IPS DF 4.7 (cell line): ENCODE results near the gene FBXW5.

Source experiments
- DNase-seq: peaks from one replicate; pipeline ENCODE4 v3.0.0-alpha.2; 2013; ENCODE audit warnings: low spot score; ENCODE audit errors: extremely low read depth

FBXW5 gene

DNA sequence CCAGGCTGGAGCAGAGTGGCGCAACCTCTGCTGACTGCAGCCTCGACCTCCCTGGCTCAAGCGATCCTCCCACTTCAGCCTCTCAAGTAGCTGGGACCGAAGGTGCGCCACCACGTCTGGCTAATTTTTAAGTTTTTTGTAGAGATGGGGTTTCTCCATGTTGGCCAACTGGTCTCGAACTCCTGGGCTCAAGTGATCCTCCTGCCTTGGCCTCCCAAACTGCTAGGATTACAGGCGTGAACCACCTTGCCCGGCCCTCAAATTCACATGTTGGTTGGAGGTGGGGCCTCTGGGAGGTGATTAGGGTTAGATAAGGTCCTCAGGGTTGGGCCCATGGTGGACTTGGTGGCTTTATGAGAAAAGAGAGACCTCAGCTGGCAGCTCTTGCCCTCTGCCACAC lies 17.6 kb upstream of the FBXW5 start:
- no peak for DNase-seq

DNA sequence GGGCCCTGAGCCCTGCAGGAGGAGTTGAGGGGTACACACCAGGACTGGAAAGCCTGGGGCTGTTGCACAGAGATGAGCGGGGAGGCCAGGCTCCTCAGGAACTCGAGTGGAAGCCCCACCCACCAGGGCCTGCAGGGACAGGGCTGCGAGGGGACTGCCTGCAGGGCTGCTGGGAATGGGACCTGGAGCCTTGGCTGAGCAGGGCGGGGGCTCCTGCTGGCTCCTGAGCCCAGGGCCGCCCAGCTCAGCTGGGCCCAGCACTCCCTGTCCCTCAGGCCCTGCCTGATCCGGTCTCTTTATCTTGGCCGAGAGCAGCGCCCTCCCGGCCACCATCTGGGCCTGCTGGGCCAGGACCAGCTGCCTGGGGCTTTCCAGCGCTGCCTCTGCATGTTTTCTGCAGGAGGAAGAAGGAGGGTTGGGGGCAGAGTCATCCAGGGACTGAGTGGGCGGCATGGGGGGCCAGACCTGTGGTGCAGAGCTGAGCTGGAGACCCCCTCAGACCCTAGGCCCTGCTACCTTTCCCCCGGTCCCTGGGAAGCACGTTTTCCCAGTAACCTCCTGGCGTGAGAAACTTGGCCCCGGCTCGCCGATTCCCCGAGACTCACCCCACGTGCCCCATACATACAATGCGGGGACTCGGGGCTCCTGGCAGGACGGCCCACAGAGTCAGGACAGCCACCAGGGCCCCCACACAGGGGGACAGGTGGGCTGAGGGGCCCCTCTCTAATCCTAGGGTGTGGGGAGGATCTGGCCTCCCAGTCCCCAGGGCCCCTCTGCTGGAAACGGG lies 16.9 kb upstream of the FBXW5 start:
- DNase-seq: no peak

DNA sequence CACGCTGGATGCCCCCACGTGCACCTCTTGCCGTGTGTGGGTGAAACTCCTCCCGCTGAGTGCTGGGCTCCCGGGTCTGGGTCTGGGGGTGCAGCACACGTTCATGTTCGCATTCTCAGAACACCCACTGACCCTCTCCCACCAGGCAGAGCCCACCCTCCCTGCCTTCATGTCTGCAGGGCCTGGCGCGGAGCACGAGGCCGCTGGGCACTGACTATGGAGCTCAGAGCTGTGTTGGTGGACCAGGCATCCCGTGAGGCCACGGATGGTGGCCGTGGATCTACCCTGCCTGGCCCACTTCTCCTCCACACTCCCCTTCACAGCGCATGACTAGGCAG lies 16.4 kb upstream of the FBXW5 start:
- no peak for DNase-seq

DNA sequence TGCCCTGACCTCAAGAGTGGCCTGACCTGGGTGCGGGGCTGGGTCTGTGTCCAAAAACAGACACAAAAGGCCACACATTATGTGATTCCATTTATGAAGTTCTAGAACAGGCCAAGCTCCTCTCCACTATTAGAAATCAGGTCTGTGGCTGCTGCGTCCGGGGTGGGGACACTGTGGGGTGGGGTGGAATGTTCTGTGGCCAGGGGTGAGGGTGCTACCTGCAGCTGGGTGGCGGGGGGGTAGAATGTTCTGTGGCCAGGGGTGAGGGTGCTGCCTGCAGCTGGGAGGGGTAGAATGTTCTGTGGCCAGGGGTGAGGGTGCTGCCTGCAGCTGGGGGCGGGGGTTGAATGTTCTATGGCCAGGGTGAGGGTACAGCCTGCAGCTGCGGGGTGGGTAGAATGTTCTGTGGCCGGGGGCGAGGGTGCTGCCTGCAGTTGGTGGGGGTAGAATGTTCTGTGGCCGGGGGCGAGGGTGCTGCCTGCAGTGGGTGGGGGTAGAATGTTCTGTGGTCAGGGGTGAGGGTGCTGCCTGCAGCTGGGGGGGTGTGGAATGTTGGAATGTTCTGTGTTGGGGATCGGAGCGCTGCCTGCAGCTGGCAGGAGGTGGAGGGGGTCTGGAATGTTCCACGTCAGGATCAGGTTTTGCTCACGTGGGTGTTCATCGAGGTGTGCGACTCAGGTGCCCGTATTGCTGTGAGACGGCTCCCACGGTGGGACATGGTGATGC lies 15.8 kb upstream of the FBXW5 start:
- DNase-seq: no peak

DNA sequence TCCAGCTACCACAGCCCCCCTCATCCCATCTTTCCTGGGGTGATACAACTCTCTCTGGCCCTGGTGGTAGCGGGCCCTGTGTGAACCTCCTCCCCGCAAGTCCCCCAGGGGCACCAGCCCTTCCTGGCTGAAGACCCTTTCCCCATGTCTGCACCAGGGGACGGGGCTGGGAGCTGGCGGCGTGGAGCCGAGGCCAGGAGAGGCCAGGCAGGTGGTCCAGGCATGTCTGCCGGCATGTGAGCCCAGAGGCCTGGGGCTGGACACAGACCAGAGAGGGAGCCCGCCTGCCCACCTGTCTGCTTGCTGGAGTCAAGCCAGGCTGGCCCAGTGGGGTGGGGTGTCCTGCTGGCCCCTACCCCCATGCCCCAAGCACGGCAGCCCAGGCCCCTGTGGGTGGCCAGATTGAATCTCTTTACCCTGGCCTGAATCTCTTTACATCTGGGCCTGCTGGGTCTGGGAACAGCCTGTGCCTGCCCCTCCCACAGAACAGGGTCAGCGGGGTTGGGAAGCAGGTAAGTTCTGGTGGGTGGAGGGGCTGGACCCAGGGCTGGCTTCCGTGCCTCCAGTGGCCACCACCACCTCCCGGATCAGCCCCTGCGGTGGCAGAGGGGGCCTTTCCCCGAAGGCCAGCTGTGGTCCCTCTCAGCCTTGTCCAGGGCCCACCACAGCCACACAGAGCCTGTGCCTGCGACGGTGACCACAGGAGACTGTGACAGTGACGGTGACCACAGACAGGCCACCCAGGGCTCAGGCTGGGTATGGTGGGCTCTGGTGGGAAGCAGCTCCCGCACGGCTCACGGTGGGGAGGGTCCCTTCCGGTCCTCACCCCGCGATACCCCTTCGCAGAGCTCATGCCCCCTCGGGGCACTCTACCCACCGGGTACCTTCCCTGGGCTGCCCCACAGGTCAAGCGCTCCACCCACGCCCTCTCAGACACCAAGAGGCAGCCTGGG lies 14.6 kb upstream of the FBXW5 start:
- DNase-seq: no peak

DNA sequence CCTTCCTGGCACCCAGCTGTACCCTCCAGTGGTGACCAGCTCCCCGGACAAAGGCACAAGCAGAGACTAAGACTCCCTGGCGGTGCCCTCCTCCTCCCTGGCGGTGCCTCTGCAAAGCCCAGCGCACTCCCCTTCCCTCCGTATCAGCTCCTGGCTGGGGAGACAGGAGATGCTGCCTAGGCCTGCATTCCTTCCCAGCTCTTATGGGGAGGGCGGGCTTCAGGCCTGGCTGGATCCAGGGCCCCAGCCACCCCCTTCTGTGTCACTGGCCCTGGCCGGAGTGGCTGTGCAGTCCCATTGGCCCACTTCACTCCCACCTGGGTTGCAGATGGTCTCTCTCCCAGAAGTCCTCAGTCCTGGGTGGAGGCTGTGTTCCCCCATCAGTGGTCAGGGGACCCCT lies 13.9 kb upstream of the FBXW5 start:
- no peak for DNase-seq

DNA sequence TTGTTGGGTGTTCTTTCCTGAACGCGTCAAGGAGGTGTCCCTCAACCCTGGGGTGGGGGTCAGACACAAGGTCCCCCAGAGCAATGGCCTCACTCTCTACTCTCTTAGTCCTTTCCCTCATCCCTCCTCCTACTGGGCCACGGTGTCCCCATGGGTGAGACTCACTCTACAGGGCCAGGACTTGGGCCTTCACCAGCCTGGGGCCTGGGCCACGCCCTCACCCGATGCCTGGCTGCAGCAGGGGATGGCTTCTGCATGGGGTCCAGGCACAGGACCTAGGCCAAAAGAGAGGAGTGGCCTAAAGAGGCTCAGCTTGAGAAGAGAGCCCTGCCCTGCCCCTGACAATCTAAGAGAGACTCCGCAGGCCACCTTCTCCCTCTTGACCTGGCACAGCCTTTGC lies 13.4 kb upstream of the FBXW5 start:
- DNase-seq: no peak

DNA sequence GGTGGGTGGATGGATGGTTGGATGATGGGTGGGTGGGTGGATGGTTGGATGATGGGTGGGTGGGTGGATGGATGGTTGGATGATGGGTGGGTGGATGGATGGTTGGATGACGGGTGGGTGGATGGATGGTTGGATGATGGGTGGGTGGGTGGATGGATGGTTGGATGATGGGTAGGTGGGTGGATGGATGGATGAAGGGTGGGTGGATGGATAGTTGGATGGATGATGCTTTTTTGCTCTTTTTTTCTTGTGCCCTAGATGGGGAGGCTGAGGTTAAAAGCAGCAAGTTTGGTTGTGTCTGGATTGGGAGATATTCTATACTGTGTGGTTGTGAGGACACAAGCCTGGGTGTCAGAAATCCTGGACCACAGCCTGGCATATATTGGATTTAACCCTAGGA lies 12.9 kb upstream of the FBXW5 start:
- DNase-seq: no peak

DNA sequence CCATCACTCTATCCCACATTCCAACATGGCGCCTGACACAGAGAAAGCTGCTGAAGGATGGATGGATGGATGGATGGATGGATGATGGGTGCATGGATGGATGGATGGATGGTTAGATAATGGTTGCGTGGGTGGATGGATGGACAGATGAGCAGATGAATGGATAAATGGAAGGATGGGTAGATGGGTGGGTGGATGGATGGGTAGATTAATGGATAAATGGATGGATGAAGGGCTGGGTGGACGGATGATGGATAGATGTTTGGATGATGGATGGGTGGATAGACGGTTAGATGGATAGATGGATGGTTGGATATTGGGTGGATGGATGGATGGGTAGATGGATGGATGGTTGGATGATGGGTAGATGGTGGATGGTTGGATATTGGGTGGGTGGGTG lies 12.1 kb upstream of the FBXW5 start:
- no peak for DNase-seq

DNA sequence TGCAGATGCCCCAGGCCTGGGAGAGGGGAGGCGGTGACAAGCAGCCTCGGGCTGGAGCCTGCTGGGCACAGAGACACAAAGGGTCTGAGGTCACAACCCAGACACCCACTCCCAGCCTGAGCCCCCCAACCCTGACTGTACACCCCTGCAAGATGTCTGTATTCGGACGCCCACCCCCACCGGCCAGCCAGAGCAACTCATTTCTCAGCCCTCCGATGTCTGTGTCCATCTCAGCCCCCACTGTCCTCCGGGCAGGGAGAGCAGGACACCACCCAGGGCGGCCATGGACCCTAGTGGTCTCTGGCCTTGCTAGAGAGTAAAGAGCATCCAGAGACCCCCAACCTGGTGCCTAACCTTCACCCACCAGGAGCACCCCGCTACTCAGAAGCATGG lies 11.4 kb upstream of the FBXW5 start:
- no peak for DNase-seq

DNA sequence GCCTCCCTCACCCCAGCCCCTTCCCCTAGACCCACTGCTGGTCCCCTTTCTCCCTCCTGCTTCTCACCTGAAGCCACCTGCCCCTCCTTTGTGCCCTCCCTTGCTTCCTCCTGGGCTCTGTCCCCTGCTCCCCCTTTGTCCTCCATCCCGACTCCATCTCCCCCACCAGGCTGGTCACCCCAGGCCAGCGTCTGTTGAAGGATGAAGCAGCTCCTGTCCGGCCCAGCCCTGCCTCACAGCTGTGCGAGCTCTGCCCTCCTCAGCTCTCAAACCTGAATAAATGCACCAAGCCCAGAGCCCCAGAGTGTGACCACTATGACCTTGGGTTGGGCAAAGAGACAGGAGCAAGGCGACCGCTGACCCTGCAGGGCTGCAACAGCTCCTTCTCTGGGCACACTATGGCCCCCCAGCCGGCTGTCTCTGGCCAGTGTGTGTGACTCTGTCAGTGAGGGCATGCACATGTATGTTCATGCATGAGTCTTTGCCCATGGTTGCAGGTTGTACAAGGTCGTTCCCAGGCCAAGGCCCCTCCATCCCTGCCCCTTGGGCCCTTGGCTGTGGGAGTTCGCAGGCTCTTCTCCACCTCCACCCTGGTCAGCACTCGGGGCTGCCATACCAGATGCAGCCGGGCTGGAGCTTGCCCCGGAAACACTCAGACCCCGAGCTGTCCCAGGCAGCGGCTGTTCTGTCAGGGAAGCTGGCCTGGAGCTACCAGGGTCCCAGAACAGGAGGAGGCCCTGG lies 10.8 kb upstream of the FBXW5 start:
- no peak for DNase-seq

DNA sequence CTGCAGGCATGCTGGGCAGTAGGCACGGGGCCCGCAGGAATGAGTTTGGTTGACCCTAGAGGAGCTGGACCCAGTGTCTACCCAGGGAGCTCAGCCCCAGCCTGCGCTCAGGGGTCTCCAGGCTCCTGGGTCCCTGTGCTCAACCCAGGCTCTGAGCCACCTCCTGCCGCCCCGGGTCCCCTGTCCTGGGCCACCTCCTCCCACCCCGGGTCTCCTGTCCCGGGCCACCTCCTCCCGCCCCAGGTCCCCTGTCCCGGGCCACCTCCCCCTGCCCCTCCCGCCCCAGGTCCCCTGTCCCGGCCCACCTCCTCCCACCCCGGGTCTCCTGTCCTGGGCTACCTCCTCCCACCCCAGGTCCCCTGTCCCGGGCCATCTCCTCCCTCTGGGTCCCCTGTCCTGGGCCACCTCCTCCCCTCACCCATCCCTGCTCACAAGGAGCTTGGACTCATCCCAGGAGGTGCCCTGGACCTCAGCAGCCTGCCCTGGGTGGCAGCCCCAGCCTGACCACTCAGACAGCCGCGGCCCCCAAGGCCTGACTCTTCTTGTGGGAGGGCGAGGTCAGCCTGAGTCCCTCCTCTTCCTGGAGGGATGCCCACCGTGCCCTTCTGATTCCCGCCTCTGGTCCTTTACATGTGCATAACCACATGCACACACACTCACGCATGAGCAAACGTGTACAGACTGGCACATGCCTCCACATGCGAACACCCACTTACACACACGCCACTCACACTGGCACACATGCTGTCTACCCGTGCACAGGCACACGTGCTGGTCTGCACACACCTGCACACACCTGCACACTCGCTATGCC lies 9.9 kb upstream of the FBXW5 start:
- no peak for DNase-seq

DNA sequence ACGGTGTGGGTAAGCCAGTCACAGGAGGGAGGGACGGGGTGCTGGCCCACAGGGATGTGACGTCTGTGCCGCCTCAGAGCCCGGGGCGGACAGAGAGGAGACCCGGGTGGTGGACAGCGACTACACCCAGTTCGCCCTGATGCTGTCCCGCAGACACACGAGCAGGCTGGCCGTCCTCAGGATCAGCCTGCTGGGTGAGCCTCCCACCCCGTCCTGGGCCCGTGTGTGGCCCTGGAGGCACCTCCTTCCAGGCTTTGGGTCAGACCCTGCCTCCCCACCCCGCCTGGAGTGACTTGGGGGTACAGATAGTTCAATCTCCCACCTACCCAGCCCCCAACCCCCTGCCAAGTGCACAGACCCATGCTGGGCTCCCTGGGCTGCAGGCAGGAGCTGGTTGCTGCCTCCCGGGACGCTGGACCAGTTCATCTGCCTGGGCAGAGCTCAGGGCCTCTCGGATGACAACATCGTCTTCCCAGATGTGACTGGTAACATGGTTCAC lies 9.3 kb upstream of the FBXW5 start:
- DNase-seq: no peak

DNA sequence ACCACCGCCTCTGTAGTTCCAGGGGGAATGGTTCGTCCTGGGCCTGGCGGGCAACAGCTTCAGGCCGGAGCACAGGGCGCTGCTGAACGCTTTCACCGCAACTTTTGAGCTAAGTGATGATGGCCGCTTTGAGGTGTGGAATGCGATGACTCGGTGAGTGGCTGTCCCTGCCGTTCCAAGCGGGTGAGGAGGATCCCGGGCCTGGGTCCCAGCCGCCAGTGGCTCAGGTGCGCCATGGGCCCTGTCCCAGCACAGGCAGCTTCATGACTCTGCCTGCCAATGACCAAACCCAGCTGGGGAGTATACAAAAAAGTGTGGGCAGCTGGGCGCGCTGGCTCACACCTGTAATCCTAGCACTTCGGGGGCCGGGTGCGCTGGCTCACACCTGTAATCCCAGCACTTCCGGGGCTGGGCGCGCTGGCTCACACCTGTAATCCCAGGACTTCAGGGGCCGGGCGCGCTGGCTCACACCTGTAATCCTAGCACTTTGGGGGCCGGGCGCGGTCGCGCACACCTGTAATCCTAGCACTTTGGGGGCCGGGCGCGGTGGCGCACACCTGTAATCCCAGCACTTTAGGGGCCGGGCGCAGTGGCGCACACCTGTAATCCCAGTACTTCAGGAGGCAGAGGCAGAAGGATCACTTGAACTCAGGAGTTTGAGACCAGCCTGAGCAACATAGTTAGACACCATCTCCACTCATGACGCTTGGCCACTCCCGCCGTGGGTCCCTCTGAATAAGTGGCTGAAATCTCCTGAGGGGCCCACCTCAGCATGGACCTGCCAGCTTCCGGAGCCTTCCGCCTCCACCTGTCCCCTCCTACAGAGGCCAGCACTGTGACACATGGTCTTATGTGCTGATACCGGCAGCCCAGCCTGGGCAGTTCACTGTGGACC lies 8.6 kb upstream of the FBXW5 start:
- DNase-seq: no peak

DNA sequence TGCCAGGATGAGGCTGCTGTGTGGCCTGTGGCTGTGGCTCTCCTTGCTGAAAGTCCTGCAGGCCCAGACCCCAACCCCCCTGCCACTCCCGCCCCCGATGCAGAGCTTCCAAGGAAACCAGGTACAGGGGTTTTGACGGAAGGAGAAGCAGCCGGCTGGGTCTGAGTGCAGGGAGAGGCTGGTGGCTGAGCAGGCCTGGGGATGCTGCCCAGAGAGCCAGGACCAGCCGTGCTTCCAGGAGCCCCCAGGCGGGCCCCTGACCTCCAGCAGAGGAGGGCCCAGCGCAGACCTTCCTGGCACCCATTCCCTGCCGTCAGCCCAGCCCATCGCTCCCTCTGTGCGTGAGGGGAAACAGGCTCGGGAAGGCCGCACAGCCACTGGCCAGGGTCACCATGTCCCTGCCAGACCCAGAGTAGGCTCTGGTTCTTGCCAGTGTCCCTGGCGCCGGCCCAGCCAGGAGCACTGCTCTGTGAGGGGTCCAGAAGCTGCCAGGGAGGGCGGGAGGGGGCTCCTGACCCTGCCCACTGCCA lies 7.8 kb upstream of the FBXW5 start:
- no peak for DNase-seq

DNA sequence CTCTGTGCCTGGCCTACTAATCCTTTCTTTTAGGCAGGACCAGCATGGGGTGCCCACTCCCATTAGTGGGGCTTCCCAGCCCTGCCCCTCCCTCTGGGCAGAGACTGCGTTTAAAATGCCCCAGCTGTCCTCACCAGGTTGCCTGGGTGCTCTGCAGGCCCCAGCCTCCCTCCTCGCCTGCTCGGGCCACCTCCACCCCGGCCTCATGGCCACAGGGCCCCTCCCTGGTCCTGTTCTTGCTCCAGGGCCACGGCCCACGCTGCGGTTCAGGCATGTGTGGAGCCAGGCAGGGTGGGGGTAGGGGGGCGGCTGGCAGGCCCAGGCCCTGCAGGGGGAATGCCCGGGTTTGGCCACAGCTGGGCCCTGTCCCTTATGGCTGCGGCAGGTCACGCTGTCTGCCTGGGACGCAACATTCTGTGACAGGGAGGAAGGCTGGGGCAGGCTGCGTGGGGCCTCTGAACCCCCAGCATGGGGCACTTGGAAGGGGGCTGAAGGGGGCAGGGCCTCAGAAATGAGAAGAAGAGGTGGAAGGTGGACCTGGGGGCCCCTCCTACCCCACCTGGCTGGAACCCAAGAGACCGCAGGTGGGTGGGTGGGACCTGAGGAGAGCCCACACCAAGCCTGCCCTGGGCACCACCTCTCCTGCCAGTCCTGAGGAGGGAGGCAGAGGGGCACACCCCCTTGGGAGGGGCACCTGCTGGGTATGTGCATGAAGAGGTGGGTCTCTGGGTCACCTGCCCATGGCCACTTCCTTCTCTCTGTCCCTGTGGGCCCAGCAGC lies 7.2 kb upstream of the FBXW5 start, which contains the start of gene LCN12:
TSS of gene LCN12 (plus strand) at position 733 of the 780 bp plus-strand sequence. CDS start 55 bp downstream, outside the sequence.
- DNase-seq: no peak

DNA sequence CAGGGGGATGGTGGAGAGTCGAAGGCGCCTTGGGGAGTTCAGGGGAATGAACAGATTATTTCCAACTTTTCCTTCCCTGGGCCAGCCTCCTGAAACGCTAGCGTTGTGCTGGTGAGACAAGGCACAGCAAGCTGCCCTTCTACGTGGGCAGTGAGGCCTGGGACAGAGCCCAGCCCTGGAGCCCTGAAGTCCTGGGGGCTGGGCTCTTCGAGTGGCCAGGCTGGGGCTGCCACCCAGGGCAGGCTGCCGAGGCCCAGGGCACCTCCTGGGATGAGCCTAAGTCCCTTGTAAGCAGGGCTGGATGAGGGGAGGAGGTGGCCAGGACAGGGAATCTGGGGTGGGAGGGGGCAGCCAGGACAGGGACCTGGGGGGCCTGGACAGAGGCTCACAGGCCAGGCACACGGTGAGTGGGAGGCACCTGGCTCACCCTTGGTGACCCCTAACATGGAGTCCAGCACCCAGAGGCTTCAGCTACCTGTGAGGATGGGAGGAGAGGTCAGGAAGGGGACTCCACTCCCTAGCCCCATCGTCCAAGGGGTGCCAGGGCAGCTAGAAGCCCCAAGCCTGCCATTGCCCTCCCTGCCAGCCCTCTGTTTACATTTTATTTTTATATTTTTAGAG lies 6.2 kb upstream of the FBXW5 start:
- no peak for DNase-seq
